ENCODE measurements around the gene FUT8.

FUT8 gene

DNA sequence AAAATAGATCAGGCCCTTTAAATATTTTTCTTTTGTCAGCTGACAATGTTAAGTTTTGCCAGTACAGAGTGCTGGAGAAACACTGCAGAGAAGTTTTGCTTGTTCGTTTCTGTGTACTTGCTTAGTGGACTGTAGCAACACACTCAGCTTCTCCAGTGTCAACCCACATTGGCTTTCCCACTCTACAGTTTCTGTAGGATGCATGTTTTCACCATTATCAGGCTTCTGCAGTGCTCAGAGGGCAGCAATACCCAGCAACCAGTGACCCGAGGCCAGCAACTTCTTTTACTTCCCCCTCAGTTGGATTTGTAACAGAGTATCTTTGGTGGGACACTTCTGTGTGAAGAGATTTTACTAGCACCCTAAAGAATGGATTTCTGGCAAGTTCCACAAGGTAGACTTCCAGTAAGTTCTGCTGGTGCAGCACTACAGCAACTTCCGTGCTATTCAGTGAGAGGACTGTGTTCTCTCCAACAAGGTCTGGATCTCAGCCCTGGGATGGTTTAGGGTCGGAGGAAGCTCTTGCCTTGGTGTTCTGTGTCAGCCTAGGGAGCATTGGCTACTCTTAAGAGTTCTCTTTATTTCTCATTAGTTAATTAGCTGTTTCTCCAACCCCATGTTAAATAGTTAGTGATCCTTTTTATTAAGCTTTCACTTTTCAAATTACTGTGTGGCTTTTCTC lies 70.4 kb downstream of the FUT8 start (continued):
- TF ChIP-seq, protein P1, sequence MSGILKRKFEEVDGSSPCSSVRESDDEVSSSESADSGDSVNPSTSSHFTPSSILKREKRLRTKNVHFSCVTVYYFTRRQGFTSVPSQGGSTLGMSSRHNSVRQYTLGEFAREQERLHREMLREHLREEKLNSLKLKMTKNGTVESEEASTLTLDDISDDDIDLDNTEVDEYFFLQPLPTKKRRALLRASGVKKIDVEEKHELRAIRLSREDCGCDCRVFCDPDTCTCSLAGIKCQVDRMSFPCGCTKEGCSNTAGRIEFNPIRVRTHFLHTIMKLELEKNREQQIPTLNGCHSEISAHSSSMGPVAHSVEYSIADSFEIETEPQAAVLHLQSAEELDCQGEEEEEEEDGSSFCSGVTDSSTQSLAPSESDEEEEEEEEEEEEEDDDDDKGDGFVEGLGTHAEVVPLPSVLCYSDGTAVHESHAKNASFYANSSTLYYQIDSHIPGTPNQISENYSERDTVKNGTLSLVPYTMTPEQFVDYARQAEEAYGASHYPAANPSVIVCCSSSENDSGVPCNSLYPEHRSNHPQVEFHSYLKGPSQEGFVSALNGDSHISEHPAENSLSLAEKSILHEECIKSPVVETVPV (CRISPR knock-in tag; IDR thresholded peaks at IDR 0.05) = no peak
- TF ChIP-seq OSR1 (CRISPR knock-in tag; IDR thresholded peaks at IDR 0.05) (no peak), ZC3H10 (CRISPR knock-in tag; IDR thresholded peaks at IDR 0.05) (no peak)

DNA sequence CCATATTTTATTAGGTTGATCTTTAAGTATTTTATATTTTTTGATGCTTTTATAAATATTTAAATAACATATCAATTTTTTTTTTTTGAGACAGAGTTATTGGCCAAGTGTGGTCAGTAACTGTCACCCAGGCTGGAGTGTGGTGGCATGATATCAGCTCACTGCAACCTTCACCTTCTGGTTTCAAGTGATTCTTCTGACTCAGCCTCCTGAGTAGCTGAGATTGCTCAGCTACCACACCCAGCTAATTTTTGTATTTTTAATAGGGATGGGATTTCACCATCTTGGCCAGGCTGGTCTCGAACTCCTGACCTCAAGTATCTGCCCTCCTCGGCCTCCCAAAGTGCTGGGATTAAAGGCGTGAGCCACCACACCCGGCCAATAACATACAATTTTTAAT lies 71.1 kb downstream of the FUT8 start:
- no peak for ATAC-seq
- TF ChIP-seq, protein P2, sequence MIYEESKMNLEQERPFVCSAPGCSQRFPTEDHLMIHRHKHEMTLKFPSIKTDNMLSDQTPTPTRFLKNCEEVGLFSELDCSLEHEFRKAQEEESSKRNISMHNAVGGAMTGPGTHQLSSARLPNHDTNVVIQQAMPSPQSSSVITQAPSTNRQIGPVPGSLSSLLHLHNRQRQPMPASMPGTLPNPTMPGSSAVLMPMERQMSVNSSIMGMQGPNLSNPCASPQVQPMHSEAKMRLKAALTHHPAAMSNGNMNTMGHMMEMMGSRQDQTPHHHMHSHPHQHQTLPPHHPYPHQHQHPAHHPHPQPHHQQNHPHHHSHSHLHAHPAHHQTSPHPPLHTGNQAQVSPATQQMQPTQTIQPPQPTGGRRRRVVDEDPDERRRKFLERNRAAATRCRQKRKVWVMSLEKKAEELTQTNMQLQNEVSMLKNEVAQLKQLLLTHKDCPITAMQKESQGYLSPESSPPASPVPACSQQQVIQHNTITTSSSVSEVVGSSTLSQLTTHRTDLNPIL (CRISPR knock-in tag; IDR thresholded peaks at IDR 0.05; ENCODE audit: low read depth) = no peak
- TF ChIP-seq ZNF565 (CRISPR knock-in tag; conservative IDR thresholded peaks at IDR 0.05; ENCODE audit: low read depth) (no peak), TOX (CRISPR knock-in tag; IDR thresholded peaks at IDR 0.05; ENCODE audit: borderline replicate concordance) (no peak), ZNF8 (CRISPR knock-in tag; IDR thresholded peaks at IDR 0.05) (no peak), ZFP30 (CRISPR knock-in tag; IDR thresholded peaks at IDR 0.05) (no peak), ISL1 (CRISPR knock-in tag; IDR thresholded peaks at IDR 0.05) (no peak), GLIS3 (CRISPR knock-in tag; IDR thresholded peaks at IDR 0.05) (no peak), ARNTL (CRISPR knock-in tag; IDR thresholded peaks at IDR 0.05; ENCODE audit: borderline replicate concordance, low read depth) (no peak), OSR1 (CRISPR knock-in tag; IDR thresholded peaks at IDR 0.05) (no peak), ZC3H10 (CRISPR knock-in tag; IDR thresholded peaks at IDR 0.05) (no peak), ZFP3 (CRISPR knock-in tag; IDR thresholded peaks at IDR 0.05) (no peak), ZNF70 (CRISPR knock-in tag; IDR thresholded peaks at IDR 0.05) (no peak), TCF4 (CRISPR knock-in tag; IDR thresholded peaks at IDR 0.05; ENCODE audit: borderline replicate concordance) (no peak)
- TF ChIP-seq, protein P3, sequence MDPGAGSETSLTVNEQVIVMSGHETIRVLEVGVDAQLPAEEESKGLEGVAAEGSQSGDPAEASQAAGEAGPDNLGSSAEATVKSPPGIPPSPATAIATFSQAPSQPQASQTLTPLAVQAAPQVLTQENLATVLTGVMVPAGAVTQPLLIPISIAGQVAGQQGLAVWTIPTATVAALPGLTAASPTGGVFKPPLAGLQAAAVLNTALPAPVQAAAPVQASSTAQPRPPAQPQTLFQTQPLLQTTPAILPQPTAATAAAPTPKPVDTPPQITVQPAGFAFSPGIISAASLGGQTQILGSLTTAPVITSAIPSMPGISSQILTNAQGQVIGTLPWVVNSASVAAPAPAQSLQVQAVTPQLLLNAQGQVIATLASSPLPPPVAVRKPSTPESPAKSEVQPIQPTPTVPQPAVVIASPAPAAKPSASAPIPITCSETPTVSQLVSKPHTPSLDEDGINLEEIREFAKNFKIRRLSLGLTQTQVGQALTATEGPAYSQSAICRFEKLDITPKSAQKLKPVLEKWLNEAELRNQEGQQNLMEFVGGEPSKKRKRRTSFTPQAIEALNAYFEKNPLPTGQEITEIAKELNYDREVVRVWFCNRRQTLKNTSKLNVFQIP (CRISPR knock-in tag; IDR thresholded peaks at IDR 0.05; ENCODE audit: borderline replicate concordance, low read depth) = no peak
- TF ChIP-seq, protein P4, sequence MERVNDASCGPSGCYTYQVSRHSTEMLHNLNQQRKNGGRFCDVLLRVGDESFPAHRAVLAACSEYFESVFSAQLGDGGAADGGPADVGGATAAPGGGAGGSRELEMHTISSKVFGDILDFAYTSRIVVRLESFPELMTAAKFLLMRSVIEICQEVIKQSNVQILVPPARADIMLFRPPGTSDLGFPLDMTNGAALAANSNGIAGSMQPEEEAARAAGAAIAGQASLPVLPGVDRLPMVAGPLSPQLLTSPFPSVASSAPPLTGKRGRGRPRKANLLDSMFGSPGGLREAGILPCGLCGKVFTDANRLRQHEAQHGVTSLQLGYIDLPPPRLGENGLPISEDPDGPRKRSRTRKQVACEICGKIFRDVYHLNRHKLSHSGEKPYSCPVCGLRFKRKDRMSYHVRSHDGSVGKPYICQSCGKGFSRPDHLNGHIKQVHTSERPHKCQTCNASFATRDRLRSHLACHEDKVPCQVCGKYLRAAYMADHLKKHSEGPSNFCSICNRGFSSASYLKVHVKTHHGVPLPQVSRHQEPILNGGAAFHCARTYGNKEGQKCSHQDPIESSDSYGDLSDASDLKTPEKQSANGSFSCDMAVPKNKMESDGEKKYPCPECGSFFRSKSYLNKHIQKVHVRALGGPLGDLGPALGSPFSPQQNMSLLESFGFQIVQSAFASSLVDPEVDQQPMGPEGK (CRISPR knock-in tag; IDR thresholded peaks at IDR 0.05; ENCODE audit: borderline replicate concordance) = no peak

DNA sequence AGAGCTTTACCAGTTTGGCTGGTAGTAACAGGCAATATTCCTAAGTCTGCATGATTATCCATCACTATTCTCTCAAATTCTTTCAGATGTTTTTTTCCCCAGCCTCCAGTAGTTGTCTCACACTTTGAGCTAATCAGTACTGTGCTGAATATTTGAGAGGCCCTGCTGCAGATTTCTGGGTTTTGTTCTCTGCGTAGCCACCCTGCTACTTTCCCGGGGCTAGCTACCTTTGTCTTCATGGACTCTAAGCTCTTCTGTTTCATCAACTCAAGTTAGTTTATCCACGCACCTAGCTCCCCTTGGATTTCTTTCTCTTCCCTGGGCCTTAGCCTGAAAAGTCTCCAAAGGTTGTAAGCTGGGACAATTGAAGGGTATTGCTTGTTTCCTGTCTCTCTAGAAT lies 73.0 kb downstream of the FUT8 start:
- ATAC-seq = no peak
- TF ChIP-seq ZNF8 (CRISPR knock-in tag; IDR thresholded peaks at IDR 0.05) (no peak), TCF4 (CRISPR knock-in tag; IDR thresholded peaks at IDR 0.05; ENCODE audit: borderline replicate concordance) (no peak), GLIS3 (CRISPR knock-in tag; IDR thresholded peaks at IDR 0.05) (no peak), ZNF70 (CRISPR knock-in tag; IDR thresholded peaks at IDR 0.05) (no peak)
- TF ChIP-seq, protein P5, sequence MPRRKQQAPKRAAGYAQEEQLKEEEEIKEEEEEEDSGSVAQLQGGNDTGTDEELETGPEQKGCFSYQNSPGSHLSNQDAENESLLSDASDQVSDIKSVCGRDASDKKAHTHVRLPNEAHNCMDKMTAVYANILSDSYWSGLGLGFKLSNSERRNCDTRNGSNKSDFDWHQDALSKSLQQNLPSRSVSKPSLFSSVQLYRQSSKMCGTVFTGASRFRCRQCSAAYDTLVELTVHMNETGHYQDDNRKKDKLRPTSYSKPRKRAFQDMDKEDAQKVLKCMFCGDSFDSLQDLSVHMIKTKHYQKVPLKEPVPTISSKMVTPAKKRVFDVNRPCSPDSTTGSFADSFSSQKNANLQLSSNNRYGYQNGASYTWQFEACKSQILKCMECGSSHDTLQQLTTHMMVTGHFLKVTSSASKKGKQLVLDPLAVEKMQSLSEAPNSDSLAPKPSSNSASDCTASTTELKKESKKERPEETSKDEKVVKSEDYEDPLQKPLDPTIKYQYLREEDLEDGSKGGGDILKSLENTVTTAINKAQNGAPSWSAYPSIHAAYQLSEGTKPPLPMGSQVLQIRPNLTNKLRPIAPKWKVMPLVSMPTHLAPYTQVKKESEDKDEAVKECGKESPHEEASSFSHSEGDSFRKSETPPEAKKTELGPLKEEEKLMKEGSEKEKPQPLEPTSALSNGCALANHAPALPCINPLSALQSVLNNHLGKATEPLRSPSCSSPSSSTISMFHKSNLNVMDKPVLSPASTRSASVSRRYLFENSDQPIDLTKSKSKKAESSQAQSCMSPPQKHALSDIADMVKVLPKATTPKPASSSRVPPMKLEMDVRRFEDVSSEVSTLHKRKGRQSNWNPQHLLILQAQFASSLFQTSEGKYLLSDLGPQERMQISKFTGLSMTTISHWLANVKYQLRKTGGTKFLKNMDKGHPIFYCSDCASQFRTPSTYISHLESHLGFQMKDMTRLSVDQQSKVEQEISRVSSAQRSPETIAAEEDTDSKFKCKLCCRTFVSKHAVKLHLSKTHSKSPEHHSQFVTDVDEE (CRISPR knock-in tag; IDR thresholded peaks at IDR 0.05) = no peak

DNA sequence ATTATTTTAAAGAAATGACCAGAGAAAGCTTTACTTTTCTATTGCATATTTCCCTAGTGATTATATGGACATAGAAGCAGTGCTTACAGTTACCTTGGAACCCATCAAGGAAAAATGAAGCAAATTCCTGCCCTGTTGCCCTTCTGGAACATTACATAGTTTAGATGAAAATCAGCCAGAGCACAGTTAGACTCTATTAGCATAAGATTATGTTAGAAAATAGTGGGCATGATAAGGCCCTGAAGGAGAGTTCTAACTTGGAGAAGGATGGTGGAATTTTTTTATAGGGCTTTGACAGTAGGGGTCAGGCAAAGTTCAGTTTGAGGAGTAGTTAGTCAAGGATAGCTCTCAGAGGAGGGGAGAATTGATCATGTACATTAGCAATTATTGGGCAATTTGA lies 74.3 kb downstream of the FUT8 start:
- no peak; the same call in 2 of the 3 replicates for ATAC-seq
- no peak for TF ChIP-seq SNAI2 (CRISPR knock-in tag; IDR thresholded peaks at IDR 0.05)
- TF ChIP-seq ZFP30 (CRISPR knock-in tag; IDR thresholded peaks at IDR 0.05) = no peak
- TF ChIP-seq ZC3H10 (CRISPR knock-in tag; IDR thresholded peaks at IDR 0.05) = no peak
- TF ChIP-seq, protein P3 (CRISPR knock-in tag; IDR thresholded peaks at IDR 0.05; ENCODE audit: borderline replicate concordance, low read depth) = no peak
- TF ChIP-seq, protein P2 (CRISPR knock-in tag; IDR thresholded peaks at IDR 0.05; ENCODE audit: low read depth) = no peak
- TF ChIP-seq ZFP3 (CRISPR knock-in tag; IDR thresholded peaks at IDR 0.05) = no peak
- TF ChIP-seq RARB (CRISPR knock-in tag; IDR thresholded peaks at IDR 0.05) = no peak
